Measurements from ENCODE around the gene RSRP1. TPM values are rescaled to one million over a fixed set of nuclear protein-coding genes. Genes with fewer than 3 reads are reported as not detected.
A peak's percentile ranks its signal among the peaks of the same experiment; 100 is the strongest.
"Not testable (repeated sequence)": the region's sequence is repeated elsewhere in the genome, so short reads cannot be mapped to it uniquely, and the experiment has no call there.

RSRP1 gene, protein sequence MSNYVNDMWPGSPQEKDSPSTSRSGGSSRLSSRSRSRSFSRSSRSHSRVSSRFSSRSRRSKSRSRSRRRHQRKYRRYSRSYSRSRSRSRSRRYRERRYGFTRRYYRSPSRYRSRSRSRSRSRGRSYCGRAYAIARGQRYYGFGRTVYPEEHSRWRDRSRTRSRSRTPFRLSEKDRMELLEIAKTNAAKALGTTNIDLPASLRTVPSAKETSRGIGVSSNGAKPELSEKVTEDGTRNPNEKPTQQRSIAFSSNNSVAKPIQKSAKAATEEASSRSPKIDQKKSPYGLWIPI
- polyA plus RNA-seq, result 10 to 100 TPM; 39.4 to 87.5 (median 46.0) TPM

DNA sequence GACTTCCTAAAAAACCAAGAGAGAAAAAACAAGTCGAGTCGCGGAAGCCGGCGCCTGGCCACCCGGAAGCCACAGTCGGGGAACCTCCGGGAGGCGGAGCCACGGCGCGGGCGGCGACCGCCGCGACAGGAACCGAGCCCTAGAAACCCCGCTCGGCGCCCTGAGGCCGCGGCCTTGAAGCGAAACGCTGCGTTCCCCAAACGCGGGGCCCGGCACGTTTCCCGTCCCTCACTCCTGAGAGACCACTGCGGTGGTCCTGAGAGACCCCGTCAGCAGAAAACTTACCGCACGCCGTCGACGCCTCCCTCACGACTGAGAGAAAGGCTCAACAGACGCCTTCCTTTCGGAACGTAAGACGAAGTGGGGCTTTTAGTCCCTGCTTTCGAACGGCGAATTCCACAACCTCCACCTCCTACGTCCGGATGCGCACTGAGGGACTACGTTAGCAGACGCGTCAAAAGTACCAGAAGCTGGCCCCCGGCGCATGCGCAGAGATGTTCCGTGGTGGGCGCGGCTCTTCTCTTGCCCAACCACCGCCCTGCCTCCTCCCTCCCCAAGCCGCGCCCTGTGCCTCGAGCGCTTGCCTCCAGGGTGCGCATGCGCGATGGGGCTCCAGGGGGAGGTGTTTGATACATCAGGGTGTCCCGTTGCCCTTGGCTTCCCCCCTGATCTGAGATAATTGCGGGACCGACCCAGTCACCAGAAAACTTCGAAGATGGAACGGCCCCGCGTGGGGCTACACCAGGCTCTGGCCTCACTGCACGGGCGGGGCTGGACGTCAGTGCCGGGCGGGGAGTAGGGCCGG lies at the start of gene RSRP1:
Gene RSRP1 (minus strand): TSS at position 431 of the 805 bp plus-strand sequence. CDS start 491 bp downstream, outside the sequence.
- WGBS, 3 donors, result 0 to 1% (median 0%) methylated on average over 79 of the region's 79 CpGs
- H3K27ac ChIP-seq (ENCODE audit: low read depth, low read length), result peak within 1 kb of the TSS; percentile 94

DNA sequence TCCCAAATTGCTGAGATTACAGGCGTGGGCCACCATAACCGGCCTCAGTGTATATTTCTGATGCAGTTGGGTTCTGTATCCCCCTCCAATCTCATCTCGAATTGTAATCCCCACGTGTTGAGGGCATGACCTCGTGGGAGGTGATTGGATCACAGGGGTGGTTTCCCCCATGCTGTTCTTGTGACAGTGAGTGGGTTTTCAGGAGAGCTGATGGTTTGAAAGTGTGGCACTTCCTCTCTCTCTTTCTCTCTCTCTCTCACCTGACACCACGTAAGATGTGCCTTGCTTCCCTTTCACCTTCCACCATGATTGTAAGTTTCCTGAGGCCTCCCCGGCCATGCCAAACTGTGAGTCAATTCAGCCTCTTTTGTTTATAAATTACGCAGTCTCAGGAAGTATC lies 49.2 kb upstream of the RSRP1 start:
- 51 to 74% (median 60%) methylated on average over 5 to 7 of the region's 8 CpGs for WGBS, 3 donors
- H3K27ac ChIP-seq (ENCODE audit: low read depth, low read length), result not testable (repeated sequence)

- WGBS, 3 donors, result 73 to 88% (median 79%) methylated on average over 4 to 5 of the region's 14 CpGs
Observed at GRCh38 chr1:25294889-25295826, 47.9 kb upstream of the RSRP1 start.

DNA sequence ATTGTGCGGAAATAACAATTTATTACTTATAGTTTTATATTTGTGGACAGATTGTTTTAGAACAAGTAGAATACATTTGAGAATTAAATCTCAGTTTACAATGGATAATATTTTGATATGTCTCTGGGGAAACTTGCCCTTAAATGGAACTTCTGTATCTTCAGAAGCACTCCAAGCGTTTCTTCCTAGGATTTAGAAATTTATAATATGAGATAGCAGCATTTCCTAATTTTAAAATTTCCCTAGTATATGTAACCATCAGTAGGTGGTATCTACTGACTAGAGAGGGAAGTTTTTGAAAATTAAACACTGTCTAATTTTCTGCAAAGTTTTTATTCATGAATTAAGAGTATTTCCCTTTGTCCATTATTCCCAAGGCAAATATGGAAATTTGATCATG lies 46.2 kb upstream of the RSRP1 start:
- 87 to 92% (median 89%) methylated on average over 2 of the region's 2 CpGs for WGBS, 3 donors
- H3K27ac ChIP-seq (ENCODE audit: low read depth, low read length), result not testable (repeated sequence)

More at GRCh38 chr1:25294889-25295826, 47.9 kb upstream of the RSRP1 start:
- H3K27ac ChIP-seq (ENCODE audit: low read depth, low read length), result not testable (repeated sequence)

- not testable (repeated sequence) for H3K27ac ChIP-seq (ENCODE audit: low read depth, low read length)
Observed at GRCh38 chr1:25290043-25290442, 42.8 kb upstream of the RSRP1 start.

DNA sequence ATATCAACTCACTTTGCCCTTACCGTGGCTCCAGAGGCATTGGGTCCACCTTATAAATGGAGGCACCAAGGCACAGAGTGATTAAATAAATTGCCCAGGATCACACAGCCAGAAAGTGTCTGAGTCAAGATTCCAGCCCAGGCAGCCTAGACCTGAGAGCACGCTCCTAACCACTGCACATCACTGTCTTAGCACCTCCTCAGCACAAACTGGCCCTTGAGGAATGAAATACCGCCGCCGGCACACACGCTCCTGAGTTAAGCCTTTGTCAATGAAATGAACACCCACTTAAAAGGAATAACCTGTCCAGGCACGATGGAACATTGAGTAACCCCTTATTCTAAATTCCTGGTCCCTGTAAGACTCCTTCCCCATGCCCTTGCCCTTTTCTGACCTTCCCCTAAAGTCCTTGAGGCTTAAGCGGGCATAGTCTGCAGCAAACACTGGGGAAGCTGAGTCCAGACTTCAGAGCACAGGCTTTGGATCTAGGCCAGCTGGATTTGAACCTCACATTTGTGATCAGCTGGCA lies 41.4 kb upstream of the RSRP1 start:
- WGBS, 3 donors, result 66 to 90% (median 88%) methylated on average over 2 to 3 of the region's 8 CpGs
- not testable (repeated sequence) for H3K27ac ChIP-seq (ENCODE audit: low read depth, low read length)

More at GRCh38 chr1:25290043-25290442, 42.8 kb upstream of the RSRP1 start:
- WGBS, 3 donors, result 14 to 26% (median 23%) methylated on average over 4 to 5 of the region's 6 CpGs

- WGBS, 3 donors, result 81 to 94% (median 88%) methylated on average over 3 to 4 of the region's 6 CpGs
- H3K27ac ChIP-seq (ENCODE audit: low read depth, low read length), result not testable (repeated sequence)
Observed at GRCh38 chr1:25287164-25287563, 39.9 kb upstream of the RSRP1 start.

- 67 to 90% (median 86%) methylated on average over 3 of the region's 3 CpGs for WGBS, 3 donors
Observed at GRCh38 chr1:25285862-25286261, 38.6 kb upstream of the RSRP1 start.

GRCh38 chr1:25279693-25280111 lies 32.4 kb upstream of the RSRP1 start:
- H3K27ac ChIP-seq (ENCODE audit: low read depth, low read length), result not testable (repeated sequence)
- WGBS, 3 donors, result 57 to 71% (median 66%) methylated on average over 4 of the region's 5 CpGs

More at GRCh38 chr1:25285862-25286261, 38.6 kb upstream of the RSRP1 start:
- not testable (repeated sequence) for H3K27ac ChIP-seq (ENCODE audit: low read depth, low read length)

DNA sequence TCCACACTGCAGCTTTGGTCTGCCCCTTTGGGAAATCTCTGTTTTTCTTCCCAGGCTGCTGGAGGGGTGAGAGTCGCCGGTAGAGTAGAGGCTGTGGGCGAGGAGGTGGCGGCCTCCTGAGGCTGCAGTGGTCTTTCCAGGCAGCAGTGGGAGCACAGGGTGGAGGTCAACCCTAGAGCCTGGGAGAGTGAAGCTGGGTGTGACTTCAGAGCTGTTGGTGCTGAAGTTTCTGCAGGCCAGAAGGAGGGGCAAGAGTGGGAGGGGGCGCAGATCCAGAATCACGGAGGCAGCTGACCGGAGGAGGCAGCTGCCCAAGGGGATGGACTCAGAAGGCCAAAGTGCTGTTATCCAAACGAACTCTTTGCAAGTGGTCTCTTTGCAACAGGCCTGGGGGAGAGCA lies 31.5 kb upstream of the RSRP1 start:
- H3K27ac ChIP-seq (ENCODE audit: low read depth, low read length), result not testable (repeated sequence)
- 42 to 52% (median 50%) methylated on average over 4 of the region's 8 CpGs for WGBS, 3 donors

- not testable (repeated sequence) for H3K27ac ChIP-seq (ENCODE audit: low read depth, low read length)
- 52 to 76% (median 72%) methylated on average over 2 of the region's 2 CpGs for WGBS, 3 donors
Observed at GRCh38 chr1:25278358-25278757, 31.1 kb upstream of the RSRP1 start.

DNA sequence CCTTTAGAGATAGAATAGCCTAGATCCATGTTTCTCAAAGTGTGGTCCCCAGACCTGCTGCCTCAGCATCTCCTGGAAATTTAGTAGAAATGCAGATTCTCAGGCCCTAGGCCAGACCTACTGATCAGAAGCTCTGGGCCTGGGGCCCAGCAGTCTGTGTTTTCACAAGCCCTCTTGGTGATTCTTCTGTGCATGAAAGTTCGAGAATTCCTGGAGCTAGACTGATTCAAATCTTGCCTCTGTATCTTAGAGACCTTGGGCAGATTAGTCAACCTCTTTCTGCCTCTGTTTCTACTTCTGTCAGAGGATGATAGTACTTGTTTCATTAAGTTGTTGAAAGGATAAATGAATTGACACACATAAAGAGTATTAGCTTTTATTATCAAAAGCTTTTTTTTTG lies 30.0 kb upstream of the RSRP1 start:
- H3K27ac ChIP-seq (ENCODE audit: low read depth, low read length), result not testable (repeated sequence)
- 85 to 92% (median 86%) methylated on average over 1 of the region's 1 CpG for WGBS, 3 donors

DNA sequence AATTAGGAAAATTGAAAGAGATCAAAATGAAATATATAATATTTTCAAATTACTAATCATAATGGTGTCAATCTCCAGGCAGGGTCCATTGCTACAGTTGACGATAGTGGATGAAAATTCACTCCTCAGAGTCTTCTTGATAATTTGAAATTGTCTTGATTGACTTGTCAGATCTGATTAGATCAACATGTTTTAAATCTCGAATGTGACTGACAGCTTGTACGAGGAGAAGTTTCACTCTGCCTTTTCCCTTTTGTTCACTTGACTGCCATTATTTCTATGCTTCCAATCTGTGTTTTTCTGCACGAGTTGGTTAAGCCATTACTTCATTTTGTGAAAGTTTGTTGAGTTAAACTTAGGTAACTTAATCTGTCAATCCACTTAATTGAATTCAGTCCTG lies 28.4 kb upstream of the RSRP1 start:
- H3K27ac ChIP-seq (ENCODE audit: low read depth, low read length), result not testable (repeated sequence)
- 64 to 87% (median 87%) methylated on average over 4 of the region's 4 CpGs for WGBS, 3 donors

- WGBS, 3 donors, result 75 to 80% (median 79%) methylated on average over 8 of the region's 8 CpGs
- H3K27ac ChIP-seq (ENCODE audit: low read depth, low read length), result not testable (repeated sequence)
Observed at GRCh38 chr1:25272238-25272637, 25.0 kb upstream of the RSRP1 start, which contains the start of gene RHD. Gene RHD (plus strand): TSS chr1:25272509. CDS start chr1:25272548, 39 bp downstream.

- WGBS, 3 donors, result 34 to 43% (median 37%) methylated on average over 14 of the region's 14 CpGs
Observed at GRCh38 chr1:25268143-25268760, 21.0 kb upstream of the RSRP1 start.

DNA sequence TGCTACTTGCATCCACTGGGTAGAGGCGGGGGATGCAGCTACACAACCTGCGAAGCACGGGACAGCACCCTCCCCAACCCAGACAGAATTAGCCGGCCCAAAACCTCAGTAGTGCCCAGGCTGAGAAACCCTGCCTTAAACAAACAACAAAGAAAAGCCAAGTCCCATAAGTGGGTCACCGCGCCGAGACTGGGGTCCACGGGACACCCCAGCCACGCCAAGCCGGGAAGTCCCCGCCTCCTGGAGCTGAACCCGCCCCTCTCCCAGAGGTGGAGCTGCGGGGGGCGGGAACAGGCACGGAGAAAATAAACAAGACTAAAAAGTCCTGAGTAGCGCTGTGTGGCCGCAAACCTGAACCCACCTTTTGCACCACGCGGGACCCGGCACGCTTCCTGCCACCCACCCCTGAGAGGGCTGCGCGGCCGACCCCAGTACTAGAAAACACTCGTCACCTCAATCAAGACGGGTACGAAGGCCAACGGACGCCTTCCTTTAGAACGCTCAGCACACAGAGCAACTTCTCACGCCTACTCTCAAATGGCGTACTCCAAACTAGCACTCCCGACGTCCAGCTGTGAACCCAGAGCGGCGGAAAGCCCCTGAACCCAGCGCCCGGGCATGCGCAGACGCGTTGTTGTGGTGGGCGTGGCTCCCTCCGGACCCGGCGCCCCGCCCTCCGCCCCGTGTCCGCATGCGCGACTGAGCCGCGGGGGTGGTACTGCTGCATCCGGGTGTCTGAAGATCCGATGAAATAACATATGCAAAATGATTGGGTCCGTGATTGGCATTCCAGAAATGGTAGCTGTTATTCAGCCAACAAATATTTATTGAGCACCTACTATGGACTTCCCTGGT lies 20.3 kb upstream of the RSRP1 start:
- 0% methylated on average over 34 to 37 of the region's 56 CpGs for WGBS, 3 donors
- H3K27ac ChIP-seq (ENCODE audit: low read depth, low read length), result not testable (repeated sequence)

More at GRCh38 chr1:25268143-25268760, 21.0 kb upstream of the RSRP1 start:
- H3K27ac ChIP-seq (ENCODE audit: low read depth, low read length), result not testable (repeated sequence)
